ENCODE data around the gene HUS1. TPM values are rescaled to one million over a fixed set of nuclear protein-coding genes. Genes with fewer than 3 reads are reported as not detected.
A peak's percentile ranks its signal among the peaks of the same experiment; 100 is the strongest.

Gene HUS1
- total RNA-seq, 1 donor from 2014 or later = 17.7 TPM

DNA sequence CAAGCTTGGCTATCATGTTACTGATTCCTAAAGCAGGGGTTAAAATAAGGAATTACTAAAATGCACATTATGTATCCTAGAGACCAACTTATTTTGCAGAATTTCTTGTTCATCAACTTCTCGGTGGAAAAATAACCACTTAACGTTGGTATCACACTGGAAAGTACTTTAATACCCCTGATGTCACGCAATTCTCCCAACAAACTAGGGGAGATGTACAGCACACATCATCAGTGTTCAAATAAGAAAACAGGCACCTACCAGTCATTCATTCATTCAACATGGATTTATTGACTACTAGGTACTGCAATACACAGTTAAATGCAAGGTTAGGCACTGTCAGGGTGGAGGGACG, 648 bp downstream of the HUS1 start:
- DNase-seq = no peak

DNA sequence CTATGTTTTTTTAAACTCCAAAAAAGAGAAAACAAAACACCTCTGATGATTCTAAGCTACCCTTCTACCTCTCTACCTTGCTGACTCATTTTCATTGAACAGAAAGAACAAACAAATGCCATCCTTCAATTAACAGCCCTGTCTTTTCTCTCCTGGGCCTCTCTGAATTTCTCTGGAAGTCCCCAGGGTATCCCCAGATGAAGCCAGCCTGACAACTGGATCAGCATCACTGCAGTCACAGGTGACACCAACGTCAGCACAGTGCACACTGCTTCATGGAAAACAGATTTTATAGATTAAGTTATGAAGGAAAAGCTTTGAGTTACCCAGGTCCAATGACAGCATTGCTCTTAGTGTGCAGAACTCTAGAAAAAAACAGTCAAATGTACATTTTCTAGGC, 5.7 kb downstream of the HUS1 start:
- DNase-seq = no peak

DNA sequence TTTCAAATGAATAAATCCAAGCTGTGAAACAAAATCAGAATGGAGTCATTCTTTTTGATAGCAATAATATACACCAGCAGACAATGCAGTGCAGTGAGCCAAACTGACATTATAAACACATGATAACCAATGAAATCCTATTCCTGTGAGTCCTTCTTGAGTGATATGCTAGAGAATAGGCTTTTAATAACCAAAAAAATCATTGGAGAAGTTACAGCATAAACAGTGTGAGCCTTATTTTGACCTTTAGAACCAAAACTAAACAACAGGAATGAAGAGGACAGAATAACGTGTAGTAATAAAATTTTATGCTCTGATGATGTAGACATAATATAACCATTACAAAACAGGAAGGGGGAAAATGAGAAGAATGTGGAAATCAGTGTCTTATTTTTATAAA, 8.7 kb downstream of the HUS1 start:
- peak; percentile 78 for DNase-seq

DNA sequence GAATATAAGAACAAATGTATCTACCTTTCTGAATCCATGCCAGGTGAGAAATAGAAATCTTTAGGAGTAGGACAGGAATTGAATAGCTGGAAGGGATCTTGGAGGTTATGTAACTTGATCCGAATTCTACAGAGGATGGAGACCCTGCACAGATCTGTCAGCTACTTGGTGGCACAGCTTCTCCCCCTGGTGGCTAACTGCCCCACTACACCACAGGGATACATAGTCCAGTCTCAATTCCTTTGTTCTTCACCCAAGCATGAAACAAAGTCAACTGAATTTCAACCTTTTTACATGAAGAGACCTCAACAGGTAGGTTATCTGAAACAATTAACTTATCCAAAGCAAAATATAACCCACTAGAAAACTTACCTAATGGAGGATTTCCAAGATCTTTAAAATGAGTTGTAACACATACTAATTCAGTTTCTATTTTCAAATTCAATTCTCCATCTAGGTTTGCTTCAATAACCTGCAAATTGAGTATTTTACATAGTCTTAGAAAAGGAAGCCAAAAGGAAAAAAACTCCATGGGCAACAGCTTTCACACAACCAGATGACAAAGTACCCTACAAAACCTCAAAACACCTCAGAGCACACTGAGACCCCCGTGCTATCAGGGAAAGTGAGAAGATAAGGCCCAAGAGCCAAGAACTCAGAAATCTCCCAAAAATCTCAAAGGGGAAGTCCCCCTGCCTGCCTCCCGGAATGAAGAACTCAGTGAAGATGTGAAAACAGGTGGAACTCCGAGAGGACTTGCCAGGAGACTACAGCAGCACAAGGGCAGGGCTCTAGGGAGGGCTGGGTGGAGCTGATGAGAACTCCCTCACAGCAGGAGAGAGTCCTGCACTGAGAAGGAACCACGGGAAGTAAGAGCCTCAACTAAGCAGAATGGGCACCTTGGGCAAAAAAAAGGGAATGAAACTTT, 10.3 kb downstream of the HUS1 start:
- DNase-seq = peak; percentile 40

DNA sequence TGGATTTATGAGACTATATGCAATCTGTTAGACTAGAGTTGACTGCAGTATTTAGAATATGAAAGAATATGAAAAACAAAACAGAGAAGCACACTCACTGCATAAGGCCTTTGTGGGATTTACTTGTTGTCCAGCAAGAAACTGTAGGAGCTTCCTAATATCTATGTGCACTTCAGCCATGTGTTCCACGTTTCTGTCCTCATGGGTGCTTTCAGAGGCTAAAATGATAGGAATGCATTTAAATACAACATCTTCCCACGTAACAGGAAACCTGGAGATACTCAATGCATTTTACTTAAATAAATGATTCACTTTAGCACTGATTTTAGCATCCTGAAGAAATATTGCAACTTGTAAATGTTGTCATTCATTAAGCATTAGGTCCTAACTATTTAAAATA, 11.7 kb downstream of the HUS1 start:
- DNase-seq = no peak

DNA sequence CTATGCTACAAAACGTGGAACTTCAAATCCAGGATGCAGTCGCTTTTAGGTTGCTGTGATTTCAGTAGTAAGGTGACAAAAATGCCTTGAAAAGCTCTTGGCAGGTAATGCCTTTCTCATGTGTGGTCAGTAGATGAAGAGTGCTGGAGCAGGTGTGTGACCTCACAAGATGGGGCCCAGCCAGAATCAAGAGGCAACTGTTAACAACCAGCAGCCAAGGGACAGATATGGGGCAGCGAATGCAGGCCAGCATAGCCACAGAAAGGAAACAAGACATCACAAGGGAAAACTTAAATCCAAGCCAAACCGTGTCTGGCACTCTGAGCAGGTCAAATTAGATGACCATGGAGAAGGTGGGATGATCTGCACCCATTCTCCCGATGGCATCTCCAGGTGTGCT, 12.3 kb downstream of the HUS1 start:
- no peak for DNase-seq

DNA sequence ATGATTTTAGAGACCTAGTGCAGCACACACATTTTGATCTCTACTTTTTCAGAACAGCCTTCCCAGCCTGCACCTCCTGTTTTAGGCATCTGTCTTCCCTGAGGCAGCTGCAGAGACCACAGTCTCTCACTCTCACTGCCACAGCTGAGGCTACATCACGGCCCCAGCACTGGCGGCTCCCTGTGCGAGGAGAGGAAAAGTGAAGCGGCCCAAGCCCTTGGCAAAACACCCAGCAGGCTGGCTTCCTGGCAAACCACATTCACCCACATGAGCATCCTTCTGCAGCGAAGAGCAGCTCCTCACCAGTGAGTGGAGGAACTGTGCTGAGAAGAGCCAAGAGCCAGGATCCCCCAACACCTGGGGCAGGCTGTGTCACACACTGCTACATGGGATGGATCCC, 14.0 kb downstream of the HUS1 start:
- no peak for DNase-seq

DNA sequence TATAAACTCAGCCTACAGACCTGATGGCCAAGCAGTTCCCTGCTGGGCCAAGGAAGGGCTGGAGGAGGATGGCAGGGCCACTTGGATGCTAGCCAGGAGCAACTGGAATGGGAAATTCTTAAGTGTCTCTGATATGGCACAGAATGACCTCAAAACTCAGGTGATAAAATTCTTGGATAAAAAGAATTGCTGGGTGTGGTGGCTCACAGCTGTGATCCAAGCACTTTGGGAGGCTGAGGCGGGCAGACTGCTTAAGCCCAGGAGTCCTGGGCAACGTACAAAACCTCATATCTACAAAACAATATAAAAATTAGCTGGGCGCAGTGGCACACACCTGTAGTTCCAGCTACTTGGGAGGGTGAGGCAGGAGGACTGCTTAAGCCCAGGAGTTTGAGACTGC, 17.2 kb downstream of the HUS1 start:
- DNase-seq = no peak

DNA sequence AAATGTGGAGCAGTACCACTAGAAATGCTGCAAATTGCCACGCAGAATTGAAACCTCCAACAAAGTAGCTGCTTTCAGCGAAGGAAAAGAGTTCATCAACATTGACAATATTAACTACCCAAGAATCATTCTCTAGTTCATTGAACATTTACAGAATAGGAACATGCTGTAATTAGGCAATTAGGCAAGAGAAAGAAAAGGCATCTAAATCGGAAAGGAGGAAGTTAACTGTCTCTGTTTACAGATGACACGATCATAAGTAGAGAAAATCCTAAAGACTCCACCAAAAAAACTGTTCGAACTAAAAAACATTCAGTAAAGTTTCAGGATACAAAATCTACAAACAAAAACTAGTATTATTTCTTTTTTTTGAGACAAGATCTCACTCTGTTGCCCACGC, 22.3 kb downstream of the HUS1 start:
- DNase-seq = no peak

DNA sequence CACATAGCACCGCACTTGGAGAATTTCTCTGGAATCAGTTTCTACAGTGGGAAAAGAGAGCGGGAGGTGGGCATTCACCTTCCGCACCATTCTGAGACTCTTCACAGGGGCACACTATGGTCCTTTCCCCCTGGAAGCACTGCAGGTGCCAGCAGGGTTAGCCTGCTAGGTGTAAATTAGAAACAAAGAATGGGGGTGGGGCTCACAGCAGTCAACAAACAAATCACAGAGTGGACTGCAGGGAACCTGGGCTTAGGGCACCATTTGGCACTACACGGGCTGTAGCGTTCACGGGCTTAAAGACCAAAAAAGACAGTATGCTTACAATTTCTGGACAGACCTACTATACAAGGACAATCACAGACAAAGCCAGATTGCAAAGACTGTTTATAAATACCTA, 23.2 kb downstream of the HUS1 start:
- no peak for DNase-seq

DNA sequence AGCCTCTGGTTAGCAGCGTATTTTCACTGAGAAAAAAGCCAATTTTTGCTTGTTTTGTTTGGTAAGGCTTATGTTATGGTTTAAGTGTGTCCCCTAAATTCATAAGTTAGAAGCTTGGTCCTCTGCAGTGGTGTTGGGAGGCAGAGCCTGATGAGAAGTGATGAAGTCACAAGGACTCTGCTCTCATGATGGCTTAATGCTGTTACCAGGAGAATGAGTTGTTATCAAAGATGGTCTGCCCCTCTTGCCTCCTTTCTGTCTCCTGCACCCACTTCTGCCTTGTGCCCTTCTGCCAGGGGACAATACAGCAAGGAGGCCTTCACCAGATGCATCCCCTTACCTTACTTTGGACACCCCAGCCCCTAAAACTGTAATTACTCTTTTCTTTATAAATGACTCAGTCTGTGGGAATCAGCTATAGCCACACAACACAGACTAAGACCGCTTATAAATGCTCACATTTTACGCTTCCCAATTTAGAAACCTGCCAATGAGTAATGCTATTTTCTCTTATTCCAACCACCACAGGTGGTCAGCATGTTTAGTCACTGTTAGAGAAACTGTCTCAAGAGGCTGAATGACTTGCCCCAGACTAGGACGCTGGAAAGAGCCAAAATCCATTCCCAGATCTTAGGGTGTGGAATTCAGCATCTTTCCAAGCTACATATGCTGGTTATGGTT, 25.0 kb downstream of the HUS1 start:
- no peak for DNase-seq

DNA sequence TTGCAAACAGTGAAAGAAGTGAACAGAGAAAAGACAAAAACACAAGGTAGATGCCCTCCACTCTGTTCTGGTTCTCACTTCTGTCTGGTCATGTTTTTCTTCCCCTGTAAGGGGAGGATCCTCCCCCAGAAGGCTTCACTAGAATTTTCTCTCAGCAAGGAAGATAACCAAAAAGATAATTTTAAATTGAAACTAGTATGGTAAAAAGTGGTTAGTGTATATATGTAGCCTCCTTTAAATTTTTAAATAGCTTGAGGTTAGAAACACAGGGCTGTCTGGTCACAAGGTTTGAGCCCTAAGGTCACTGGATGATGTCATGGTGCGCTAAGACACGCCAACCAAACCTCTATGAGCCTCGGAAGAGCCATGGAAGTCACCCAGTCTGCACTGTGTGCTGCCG, 25.6 kb downstream of the HUS1 start:
- DNase-seq = no peak

DNA sequence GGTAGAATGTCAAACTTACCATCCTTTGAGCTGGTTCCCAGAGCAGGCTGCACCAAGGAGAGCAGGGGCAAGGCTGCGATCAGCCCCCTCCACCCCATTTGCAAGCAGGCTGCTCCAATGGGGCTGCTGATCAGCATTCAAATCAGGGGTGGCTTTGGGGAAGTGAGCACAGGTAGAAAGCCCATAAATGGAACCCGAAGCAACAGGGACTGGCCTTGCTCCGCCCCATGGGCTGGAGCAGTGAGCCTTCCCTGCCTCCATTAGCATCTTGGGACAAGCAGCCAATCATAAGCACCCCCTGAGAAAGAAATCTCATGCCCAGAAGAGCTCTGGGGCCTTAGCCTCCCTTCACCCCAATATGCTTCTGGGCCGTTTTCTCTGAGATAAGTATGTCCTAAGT, 27.2 kb downstream of the HUS1 start:
- DNase-seq = no peak

DNA sequence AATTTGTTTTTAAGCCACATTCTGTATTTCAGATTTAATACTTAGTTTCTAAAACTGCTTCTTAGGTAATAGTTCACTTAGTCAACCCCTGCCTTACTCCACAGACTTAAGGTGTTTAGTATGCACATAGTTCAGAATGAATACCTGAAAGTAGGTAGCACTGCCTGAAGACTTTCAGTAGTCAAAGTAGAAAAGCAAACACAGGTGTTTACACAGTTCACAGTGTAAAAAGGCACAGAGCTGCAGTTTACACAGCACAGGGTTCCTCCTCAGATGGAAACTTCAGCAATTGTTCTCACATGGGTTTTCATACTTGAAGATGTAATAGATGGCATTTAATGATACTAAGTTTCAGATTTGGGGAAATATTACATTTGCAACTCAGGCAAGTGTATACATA, 28.0 kb downstream of the HUS1 start:
- DNase-seq = no peak

DNA sequence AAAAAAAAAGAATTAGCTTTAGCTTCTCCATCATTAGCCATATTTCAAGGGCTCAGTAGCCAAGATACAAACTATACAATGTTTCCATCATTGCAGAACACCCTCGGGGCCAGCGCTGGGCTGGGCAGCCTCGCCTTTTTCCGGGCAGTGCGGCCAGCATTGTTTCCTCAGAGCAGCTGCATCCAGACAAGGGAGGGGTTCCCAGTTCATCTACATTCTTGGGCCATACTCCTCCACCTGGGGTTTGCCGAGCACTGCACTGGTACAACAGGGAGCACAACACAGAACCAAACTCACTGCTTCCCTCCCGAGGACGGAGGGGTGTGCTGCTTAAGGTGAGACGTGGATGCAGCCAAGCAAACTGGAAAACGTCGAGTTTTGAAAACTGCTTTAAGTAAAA, 28.7 kb downstream of the HUS1 start:
- no peak for DNase-seq

DNA sequence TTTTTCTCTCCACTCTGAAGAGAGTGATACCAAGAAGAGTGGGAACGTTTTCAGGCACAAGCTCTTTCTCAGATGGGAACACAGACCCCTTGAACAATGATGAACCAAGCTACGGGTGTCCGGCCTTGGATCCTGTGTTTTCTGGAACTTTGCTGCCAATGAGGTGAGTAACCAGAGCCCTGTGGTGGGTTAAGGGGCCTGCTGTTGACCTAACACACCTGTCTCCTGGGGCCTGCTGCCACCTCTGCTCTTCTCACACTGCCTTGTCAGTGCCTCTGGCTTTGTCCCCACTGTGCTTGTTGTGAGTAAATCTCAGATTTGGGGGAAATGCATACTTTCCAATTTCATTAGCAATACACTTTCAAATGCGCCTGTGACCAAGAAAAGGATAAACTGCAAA, 29.7 kb downstream of the HUS1 start:
- DNase-seq = no peak

DNA sequence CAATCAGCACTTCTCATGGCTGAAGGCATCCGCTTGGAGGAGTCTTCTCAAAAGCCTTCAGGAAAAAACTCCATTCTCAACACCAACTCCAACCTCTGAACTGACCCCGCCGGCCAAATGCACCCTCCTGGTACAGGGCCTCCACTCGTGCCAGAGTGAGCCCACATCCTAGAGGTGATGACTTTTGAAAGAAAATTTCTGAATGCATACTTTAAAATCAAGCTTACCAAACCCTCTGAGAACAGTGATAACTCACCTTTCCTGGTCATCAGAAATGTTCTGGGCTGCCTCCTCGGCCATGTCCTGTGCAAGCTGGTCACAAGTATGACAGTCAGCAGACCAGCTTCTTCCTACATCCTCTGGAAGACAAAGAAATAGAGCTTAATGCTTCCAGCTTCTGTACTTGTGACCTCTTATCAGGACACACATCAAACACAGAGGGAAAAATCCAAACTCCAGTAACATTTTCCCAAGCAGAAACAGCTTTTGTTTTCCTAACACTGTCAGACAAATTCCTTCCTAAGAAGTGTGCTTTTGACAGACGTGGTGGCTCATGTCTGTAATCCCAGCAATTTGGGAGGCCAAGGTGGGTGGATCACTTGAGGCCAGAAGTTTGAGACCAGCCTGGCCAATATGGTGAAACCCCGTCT, 31.1 kb downstream of the HUS1 start, which contains the start of gene PKD1L1:
Gene PKD1L1 (minus strand): TSS at position 326 of the 650 bp plus-strand sequence. CDS start 26 bp downstream, at position 300.
- DNase-seq = no peak

DNA sequence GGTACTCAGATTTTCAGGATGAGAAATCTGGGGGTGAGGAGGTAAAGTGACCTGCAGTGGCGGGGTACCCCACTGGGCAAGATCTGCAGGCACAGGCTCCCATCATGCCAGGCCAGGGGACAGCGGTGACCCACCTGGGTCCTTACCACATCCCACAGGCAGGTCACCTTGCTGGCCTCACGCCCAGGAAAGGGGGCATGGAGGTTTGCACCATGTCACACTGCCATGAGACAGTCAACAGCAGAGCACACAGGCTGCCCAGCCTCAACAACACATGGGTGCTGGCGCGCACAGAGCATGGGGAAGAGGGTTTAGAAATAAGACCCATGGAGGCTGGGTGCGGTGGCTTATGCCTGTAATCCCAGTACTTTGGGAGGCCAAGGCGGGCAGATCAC, 32.1 kb downstream of the HUS1 start:
- DNase-seq = no peak

DNA sequence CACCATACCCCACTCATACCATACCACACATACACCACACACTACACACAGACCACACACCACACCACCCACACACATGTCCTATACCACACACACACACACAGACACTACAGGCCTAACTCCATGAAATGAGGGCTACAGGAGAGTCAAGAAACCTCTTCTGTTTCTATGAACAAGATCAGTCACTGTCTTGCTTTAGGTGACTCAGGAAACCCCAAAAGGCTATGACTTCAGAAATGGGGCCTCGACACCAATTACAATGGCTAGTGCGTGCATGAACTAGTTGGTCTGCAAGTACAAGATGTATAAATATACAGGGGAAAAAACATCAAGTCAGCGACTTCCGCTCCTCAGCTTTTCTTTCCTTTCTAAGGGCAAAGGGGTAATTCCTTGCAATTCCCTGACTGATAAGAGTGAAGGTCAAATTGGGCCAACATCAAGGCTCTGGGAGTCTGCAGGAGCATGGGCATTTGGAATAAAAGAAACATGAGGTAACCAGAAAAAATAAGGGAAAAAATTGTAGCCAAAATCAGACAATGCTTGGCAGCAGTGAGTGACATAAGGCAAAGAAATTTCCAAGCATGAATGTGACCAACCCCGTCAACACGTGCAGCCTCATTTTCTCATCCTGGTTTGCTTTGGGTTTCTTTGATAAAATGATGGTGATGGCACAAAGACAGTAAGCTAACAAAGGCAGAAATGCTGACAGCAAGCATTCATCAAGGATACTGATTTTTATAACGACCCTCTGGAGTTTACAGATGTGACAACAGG, 32.6 kb downstream of the HUS1 start:
- DNase-seq = no peak

DNA sequence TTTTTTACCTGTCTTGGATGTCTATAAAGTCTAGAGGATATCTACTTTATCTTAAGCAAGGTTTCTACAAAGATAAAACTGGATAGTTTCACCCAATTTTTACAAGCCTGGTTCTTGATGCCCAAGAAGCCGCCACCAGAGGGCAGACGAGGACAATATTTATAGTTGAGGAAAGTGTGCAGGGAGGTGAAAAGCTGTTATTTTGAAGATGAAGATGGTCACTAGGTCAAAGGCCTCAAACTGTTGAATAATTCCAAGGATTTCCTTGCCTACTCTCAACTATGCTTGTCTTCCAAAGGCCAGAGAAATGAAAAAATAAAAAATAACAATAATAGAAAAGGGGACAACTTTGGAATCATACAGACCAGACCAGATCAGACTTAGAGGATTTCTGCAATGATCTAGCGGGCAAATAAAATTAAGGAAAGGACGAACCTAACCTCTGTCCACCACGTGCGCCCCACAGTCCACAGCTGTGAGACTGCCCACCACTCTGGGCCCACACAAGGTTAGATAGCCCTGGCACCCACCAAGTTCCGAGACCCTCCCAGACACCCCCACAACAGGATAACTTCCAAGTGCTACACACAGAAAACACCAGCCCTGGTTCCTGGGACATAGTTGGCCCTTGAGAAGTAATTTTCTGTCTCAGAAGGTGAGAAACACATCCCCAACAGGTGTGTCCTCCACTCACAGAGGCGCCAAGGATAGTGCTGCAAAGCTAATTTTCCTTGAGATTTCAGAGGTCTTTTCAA, 34.0 kb downstream of the HUS1 start:
- peak; percentile 15 for DNase-seq

DNA sequence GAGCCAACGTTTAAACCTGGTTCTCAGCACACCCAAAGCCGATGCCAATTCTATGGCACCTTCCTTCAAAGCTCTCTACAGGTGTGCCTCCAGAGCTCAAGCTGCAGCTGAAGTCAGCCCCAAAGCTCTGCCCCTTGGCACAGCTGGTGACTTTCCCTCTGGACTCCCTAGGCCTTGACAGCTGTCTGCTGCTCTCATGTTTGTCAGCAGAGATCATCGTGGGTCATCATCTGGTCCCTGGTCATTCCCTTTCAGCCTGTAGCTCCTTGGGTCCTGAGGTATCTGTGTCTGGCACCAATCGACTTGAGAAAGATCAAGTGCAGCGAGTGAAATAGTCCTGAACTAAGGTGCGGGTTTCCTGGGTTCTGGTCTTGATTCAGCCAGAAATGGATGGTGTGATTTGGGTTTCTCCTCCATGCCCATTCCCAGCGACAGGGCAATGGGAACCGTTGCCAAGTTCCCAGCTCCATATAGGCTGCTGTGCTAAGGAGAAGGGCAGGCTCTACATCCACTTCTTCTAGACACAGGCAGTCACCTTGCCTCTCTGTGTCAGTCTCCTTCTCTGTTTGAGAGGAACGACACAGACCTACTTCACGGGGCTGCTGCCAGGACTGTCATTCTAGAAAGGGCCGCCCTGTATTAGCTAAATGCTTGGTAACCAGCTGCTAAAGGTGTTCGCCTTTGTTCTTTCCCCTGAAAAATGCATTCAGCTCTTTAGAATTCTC, 34.7 kb downstream of the HUS1 start:
- no peak for DNase-seq

Measured in skin of body (tissue), 2 donors.